Inflammatory macrophage treated with lipopolysaccharide for 4 hours (primary cell): ENCODE data around the gene ENGASE.

Experiments
- DNase-seq: peaks from one replicate; pipeline ENCODE4 v3.0.0-alpha.2; 2020

The ENGASE gene

DNA sequence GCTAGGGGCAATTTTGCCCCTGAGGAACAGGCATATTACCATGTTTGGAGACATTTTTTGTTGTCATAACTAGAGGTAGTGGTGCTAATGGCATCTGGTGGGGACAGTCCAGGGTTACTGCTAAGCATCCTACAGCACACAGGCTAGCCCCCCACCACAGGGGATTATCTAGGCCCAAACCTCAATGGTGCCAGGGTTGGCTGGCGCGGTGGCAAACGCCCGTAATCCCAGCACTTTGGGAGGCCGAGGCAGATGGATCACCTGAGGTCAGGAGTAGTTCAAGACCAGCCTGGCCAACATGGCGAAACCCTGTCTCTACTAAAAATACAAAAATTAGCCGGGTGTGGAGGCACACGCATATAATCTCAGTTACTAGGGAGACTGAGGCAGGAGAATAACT is 35.5 kb upstream of the ENGASE start:
- DNase-seq, result no peak

DNA sequence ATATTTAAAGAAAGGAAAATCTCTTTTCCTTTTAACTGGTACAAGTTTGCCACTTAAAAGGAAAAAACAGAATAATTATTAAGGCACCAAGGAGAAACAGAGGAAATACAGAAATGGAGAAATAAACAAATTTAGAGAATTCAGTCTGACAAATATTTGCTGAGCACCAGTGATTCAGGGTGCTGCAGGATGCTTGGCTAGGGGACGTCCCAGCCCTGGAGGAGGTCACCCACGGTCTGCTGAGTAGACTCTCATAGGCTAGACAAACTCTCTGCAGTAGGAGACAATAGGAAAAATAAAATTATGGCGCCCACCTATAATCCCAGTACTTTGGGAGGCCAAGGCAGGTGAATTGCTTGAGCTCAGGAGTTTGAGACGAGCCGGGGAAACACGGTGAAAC is 34.7 kb upstream of the ENGASE start:
- peak; percentile 64 for DNase-seq

GRCh38 chr17:79041041-79041570 is 33.5 kb upstream of the ENGASE start:
- DNase-seq, result no peak

- no peak for DNase-seq
Measured at GRCh38 chr17:79041723-79042420, 32.8 kb upstream of the ENGASE start.

DNA sequence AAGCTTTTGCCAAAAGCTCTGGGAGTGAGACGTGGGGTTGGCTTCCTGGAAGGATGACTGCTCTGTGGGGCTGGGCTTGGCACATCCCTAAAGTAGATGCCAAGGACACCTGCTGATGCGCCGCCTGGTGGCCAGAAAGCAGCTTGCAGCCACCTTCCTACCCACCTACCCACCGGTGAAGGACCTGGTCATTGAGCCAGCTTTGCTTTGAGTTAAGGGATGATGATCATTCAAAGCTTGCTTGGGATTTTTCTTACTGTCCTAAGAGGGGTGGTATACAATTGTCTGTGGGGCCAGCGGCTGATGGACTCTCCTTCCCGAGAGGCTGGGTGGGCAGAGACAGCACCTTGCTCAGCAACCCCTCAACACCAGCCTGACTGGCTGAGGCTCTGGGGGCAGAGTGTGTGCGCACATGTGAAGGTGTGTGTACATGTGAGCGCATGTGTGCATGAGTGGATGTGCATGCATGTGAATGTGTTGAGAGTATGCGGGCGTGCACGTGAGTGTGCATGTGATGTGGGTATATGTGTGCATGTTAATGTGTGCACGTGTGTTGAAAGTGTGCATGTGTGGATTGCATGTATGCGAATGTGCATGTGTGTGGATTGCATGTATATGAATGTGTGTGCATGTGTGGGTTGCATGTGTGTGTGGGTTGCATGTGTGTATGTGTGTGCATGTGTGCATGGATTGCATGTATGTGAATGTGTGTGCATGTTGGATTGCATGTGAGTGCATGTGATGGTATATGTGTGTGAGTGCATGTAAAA is 32.0 kb upstream of the ENGASE start:
- DNase-seq, result peak; percentile 75

DNA sequence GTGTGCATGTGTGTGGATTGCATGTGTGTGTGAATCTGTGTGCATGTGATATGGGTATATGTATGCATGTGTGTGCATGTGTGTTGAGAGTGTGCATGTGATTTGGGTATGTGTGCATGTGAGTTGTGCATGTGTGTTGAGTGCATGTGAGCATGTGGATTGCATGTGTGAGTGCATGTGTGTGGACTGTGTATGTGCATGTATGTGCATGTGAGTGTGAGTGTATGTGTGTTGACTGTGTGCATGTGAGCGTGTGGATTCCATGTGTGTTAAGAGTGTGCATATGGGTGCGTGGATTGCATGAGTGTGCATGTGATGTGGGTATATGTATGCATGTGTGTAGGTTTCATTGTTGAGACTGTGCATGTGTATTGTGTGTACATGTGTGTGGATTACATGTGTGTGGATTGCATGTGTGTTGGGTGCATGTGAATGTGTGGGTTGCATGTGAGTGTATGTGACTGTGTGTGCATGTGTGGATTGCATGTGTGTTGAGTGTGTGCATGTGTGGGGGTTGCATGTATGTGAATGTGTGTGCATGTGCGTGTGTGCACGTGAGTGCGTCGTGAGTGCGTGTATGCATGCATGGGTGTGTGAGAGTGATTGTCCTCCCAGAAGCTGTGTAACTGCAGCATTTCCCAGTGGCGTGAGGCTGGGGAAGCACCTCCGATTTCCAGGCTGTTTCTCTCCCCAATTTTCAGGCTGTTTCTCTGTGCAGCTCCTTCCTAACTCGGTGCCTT is 31.3 kb upstream of the ENGASE start:
- DNase-seq, result no peak

GRCh38 chr17:79043931-79044320 is 30.7 kb upstream of the ENGASE start:
- DNase-seq, result no peak

- DNase-seq, result no peak
Measured at GRCh38 chr17:79044462-79044861, 30.2 kb upstream of the ENGASE start.

GRCh38 chr17:79045001-79045729 is 29.5 kb upstream of the ENGASE start:
- DNase-seq, result no peak

- peak; percentile 63 for DNase-seq
Measured at GRCh38 chr17:79045842-79046196, 28.8 kb upstream of the ENGASE start.

GRCh38 chr17:79046197-79046915 is 28.3 kb upstream of the ENGASE start:
- no peak for DNase-seq

DNA sequence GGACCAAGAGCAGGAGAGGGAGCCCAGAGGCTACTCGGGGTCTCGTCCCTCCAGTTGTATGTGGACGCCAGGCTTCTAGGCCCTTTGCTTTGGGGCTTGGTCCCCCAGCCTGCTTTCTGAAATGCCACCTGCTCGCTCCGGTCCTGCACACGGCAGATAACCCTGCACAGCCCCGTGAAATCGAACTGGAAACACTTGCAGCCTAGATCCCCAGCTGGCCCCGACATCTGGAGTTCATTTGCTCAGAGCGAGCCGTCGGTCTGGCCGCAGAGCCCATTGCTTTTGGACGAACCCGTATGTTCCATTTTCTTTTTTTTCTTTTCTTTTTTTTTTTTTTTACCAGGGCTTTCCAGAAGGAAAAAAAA is 27.7 kb upstream of the ENGASE start:
- DNase-seq, result no peak

DNA sequence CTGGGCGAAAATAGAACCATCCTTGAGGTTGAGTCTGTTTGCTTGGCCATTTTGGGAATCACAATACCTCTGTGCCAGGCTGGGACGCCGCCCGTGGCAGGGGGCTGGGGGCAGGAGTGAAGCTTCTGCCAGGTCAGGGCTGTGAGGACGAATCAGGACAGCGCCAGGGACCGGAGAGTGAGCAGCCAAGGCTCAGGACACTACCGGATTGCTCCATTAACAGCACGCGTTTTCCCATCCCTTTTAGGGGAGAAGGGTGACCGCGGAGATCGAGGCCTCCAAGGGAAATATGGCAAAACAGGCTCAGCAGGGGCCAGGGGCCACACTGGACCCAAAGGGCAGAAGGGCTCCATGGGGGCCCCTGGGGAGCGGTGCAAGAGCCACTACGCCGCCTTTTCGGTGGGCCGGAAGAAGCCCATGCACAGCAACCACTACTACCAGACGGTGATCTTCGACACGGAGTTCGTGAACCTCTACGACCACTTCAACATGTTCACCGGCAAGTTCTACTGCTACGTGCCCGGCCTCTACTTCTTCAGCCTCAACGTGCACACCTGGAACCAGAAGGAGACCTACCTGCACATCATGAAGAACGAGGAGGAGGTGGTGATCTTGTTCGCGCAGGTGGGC is 27.2 kb upstream of the ENGASE start:
- no peak for DNase-seq

GRCh38 chr17:79047923-79048825 is 26.4 kb upstream of the ENGASE start:
- DNase-seq, result no peak

DNA sequence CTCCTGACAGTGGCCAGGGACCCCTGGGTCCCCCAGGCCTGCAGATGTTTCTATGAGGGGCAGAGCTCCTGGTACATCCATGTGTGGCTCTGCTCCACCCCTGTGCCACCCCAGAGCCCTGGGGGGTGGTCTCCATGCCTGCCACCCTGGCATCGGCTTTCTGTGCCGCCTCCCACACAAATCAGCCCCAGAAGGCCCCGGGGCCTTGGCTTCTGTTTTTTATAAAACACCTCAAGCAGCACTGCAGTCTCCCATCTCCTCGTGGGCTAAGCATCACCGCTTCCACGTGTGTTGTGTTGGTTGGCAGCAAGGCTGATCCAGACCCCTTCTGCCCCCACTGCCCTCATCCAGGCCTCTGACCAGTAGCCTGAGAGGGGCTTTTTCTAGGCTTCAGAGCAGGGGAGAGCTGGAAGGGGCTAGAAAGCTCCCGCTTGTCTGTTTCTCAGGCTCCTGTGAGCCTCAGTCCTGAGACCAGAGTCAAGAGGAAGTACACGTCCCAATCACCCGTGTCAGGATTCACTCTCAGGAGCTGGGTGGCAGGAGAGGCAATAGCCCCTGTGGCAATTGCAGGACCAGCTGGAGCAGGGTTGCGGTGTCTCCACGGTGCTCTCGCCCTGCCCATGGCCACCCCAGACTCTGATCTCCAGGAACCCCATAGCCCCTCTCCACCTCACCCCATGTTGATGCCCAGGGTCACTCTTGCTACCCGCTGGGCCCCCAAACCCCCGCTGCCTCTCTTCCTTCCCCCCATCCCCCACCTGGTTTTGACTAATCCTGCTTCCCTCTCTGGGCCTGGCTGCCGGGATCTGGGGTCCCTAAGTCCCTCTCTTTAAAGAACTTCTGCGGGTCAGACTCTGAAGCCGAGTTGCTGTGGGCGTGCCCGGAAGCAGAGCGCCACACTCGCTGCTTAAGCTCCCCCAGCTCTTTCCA is 25.5 kb upstream of the ENGASE start:
- DNase-seq, result no peak

- DNase-seq, result no peak
Measured at GRCh38 chr17:79049821-79050220, 24.8 kb upstream of the ENGASE start.

DNA sequence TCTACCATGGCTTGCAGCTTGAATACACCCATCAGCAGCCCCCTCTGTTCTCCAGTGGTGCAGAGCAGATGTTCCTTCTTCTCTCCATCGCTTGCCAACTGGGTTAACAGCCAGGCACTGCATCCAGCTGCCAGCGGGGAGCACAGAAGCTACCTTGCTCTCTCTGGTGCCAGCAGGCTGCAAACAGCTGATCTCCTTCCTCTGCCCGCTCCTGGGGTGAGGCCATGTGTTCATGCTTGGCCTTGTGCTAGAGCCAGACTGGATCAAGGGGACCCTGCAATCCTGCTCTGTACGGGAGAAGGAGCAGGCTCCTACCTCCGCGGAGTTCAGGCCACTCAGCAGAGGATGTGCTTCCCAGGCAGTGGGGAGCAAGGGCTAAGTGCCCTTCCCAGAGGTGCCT is 24.1 kb upstream of the ENGASE start:
- no peak for DNase-seq

GRCh38 chr17:79051306-79051705 is 23.3 kb upstream of the ENGASE start:
- DNase-seq, result no peak

- no peak for DNase-seq
Measured at GRCh38 chr17:79052131-79052530, 22.5 kb upstream of the ENGASE start.
